ENCODE measurements around the gene MXRA7.

- TF ChIP-seq CTCF (conservative IDR thresholded peaks at IDR 0.05; ENCODE audit: low read length) (no peak), EZH2phosphoT487 (IDR thresholded peaks at IDR 0.05; ENCODE audit: borderline replicate concordance, low read depth, low read length) (no peak)
These were observed 80.6 kb downstream of the MXRA7 start for GRCh38 chr17:76630151-76630550.

Data from OCI-LY7 (cell line).